KMS-11 (cell line): ENCODE results near the gene MAIP1.

Experiments
- H2AFZ ChIP-seq: fragments of 200-600 bp; sonication (generic); 2 replicates; pipeline ENCODE4 v1.6.1; 2016; ENCODE audit warnings: antibody characterized with exemption, mixed run types, low read depth
- H3K27ac ChIP-seq: fragments of 200-600 bp; sonication (generic); 2 replicates; pipeline ENCODE4 v1.6.1; 2016; ENCODE audit warnings: mild to moderate bottlenecking, mixed run types
- H3K27me3 ChIP-seq: fragments of 200-600 bp; sonication (generic); 2 replicates; pipeline ENCODE4 v1.6.1; 2017; ENCODE audit warnings: mild to moderate bottlenecking, low read depth, mixed run types, moderate library complexity; ENCODE audit not compliant: insufficient read depth
- H3K36me3 ChIP-seq: fragments of 200-600 bp; sonication (generic); 2 replicates; pipeline ENCODE4 v1.6.1; 2017; ENCODE audit warnings: mild to moderate bottlenecking, mixed run types; ENCODE audit not compliant: insufficient read depth
- H3K4me1 ChIP-seq: fragments of 200-600 bp; sonication (generic); 2 replicates; pipeline ENCODE4 v1.6.1; 2016; ENCODE audit warnings: mild to moderate bottlenecking, low read depth, mixed run types; ENCODE audit not compliant: poor library complexity, severe bottlenecking
- H3K4me2 ChIP-seq: fragments of 200-600 bp; sonication (generic); 2 replicates; pipeline ENCODE4 v1.7.0; 2016; ENCODE audit warnings: mild to moderate bottlenecking, mixed run types
- H3K4me3 ChIP-seq: fragments of 200-600 bp; sonication (generic); IDR thresholded peaks from 2 replicates; pipeline ENCODE4 v1.6.1; 2017; ENCODE audit warnings: low read depth, low read length, mixed read lengths; ENCODE audit not compliant: insufficient read depth
- H3K79me2 ChIP-seq: fragments of 200-600 bp; sonication (generic); 2 replicates; pipeline ENCODE4 v1.6.1; 2016; ENCODE audit warnings: low read depth, mixed run types; ENCODE audit not compliant: insufficient read depth
- H3K9ac ChIP-seq: fragments of 200-600 bp; sonication (generic); 2 replicates; pipeline ENCODE4 v1.6.1; 2016; ENCODE audit warnings: mild to moderate bottlenecking, mixed run types
- H4K20me1 ChIP-seq: fragments of 200-600 bp; sonication (generic); 2 replicates; pipeline ENCODE4 v1.6.1; 2016; ENCODE audit warnings: mild to moderate bottlenecking, mixed run types; ENCODE audit not compliant: insufficient read depth
- CTCF ChIP-seq: fragments of 200-600 bp; sonication (generic); conservative IDR thresholded peaks from 2 replicates; pipeline ENCODE4 v1.6.1; 2017; ENCODE audit warnings: low read depth, mild to moderate bottlenecking, antibody characterized with exemption, low read length, moderate library complexity, mixed read lengths

MAIP1 gene

GRCh38 chr2:199946196-199946595 lies 9.2 kb upstream of the MAIP1 start:
- H3K79me2 ChIP-seq: no peaks in the 10 kb centered on the region; the same call in 1 of the 2 replicates
- H3K36me3 ChIP-seq: no peaks in the 10 kb centered on the region; the same call in 1 of the 2 replicates
- no peak overlapping the region for H3K4me2 ChIP-seq
- no peaks in the 10 kb centered on the region for H4K20me1 ChIP-seq
- H3K27me3 ChIP-seq: no peaks in the 10 kb centered on the region
- TF ChIP-seq CTCF: no peak
- no peak overlapping the region for H3K9ac ChIP-seq
- H3K4me3 ChIP-seq: no peak overlapping the region
- no peak overlapping the region for H3K27ac ChIP-seq
- peaks cover 14% of the 10 kb centered on the region for H3K4me1 ChIP-seq
- no peak overlapping the region for H2AFZ ChIP-seq

- H3K79me2 ChIP-seq: peaks cover under 1% of the 10 kb centered on the region; the same call in 1 of the 2 replicates
- no peaks in the 10 kb centered on the region for H4K20me1 ChIP-seq
- TF ChIP-seq CTCF: no peak
- no peak overlapping the region for H3K27ac ChIP-seq
- H3K9ac ChIP-seq: no peak overlapping the region
- no peak overlapping the region for H3K4me2 ChIP-seq
- H2AFZ ChIP-seq: no peak overlapping the region
- peaks cover 12% of the 10 kb centered on the region for H3K4me1 ChIP-seq
- no peak overlapping the region for H3K4me3 ChIP-seq
- no peaks in the 10 kb centered on the region; the same call in 1 of the 2 replicates for H3K36me3 ChIP-seq
- no peaks in the 10 kb centered on the region for H3K27me3 ChIP-seq
Observed at GRCh38 chr2:199946836-199947235, 8.5 kb upstream of the MAIP1 start.

- no peak overlapping the region for H3K27ac ChIP-seq
- H3K9ac ChIP-seq: no peak overlapping the region
- H3K4me1 ChIP-seq: peaks cover 26% of the 10 kb centered on the region
- H4K20me1 ChIP-seq: no peaks in the 10 kb centered on the region
- H3K27me3 ChIP-seq: no peaks in the 10 kb centered on the region
- TF ChIP-seq CTCF: no peak
- H3K4me3 ChIP-seq: no peak overlapping the region
- no peaks in the 10 kb centered on the region for H3K36me3 ChIP-seq
- H3K79me2 ChIP-seq: peaks cover 33% of the 10 kb centered on the region
- no peak overlapping the region for H2AFZ ChIP-seq
- H3K4me2 ChIP-seq: no peak overlapping the region
Observed at GRCh38 chr2:199950396-199950795, 5.0 kb upstream of the MAIP1 start.

GRCh38 chr2:199951023-199951422 lies 4.4 kb upstream of the MAIP1 start:
- Histone ChIP-seq H3K4me3 (no peak overlapping the region), H3K9ac (no peak overlapping the region), H3K27me3 (no peaks in the 10 kb centered on the region), H3K4me2 (no peak overlapping the region), H3K4me1 (peaks cover 26% of the 10 kb centered on the region), H3K36me3 (no peaks in the 10 kb centered on the region), H3K79me2 (peaks cover 39% of the 10 kb centered on the region), H2AFZ (no peak overlapping the region), H3K27ac (no peak overlapping the region), H4K20me1 (no peaks in the 10 kb centered on the region)
- TF ChIP-seq CTCF: no peak

GRCh38 chr2:199955007-199955338 lies 409 bp upstream of the MAIP1 start:
- Histone ChIP-seq H3K9ac (peak overlapping the region; percentile 89), H4K20me1 (no peaks in the 10 kb centered on the region), H3K4me1 (peaks cover 43% of the 10 kb centered on the region), H3K79me2 (peaks cover 69% of the 10 kb centered on the region), H3K4me3 (no peak overlapping the region), H3K4me2 (peak overlapping the region; percentile 72), H3K27me3 (no peaks in the 10 kb centered on the region), H3K27ac (peak overlapping the region; percentile 89), H2AFZ (peak overlapping the region; percentile 82), H3K36me3 (peaks cover 6% of the 10 kb centered on the region; the same call in 1 of the 2 replicates)
- no peak for TF ChIP-seq CTCF
